Type B pancreatic cell (in vitro differentiated cells): ENCODE data around the gene CHN1. TPM values are rescaled to one million over a fixed set of nuclear protein-coding genes. Genes with fewer than 3 reads are reported as not detected.
A peak's percentile ranks its signal among the peaks of the same experiment; 100 is the strongest.

Experiments
- DNase-seq: peaks from one replicate; pipeline ENCODE4 v3.0.0; 2021; ENCODE audit warnings: mixed read lengths; ENCODE audit not compliant: unreplicated experiment; ENCODE audit errors: extremely low spot score
- H3K27ac Mint-ChIP-seq: 2 replicates; pipeline ENCODE4 v1.8.0; 2021; ENCODE audit warnings: mild to moderate bottlenecking, mixed read lengths
- H3K27me3 Mint-ChIP-seq: 2 replicates; pipeline ENCODE4 v1.8.0; 2021; ENCODE audit warnings: mixed read lengths
- H3K36me3 Mint-ChIP-seq: 2 replicates; pipeline ENCODE4 v1.8.0; 2021; ENCODE audit warnings: mixed read lengths
- H3K4me1 Mint-ChIP-seq: one replicate; pipeline ENCODE4 v1.8.0; 2021; ENCODE audit warnings: mixed read lengths; ENCODE audit not compliant: unreplicated experiment
- H3K4me3 Mint-ChIP-seq: 2 replicates; pipeline ENCODE4 v1.8.0; 2021; ENCODE audit warnings: mild to moderate bottlenecking, mixed read lengths
- H3K9me3 Mint-ChIP-seq: 2 replicates; pipeline ENCODE4 v1.8.0; 2021; ENCODE audit warnings: mixed read lengths
- CTCF ChIP-seq: fragments of 200-600 bp; sonication (generic); conservative IDR thresholded peaks from 2 replicates; pipeline ENCODE4 v1.5.0; 2021; ENCODE audit warnings: antibody characterized with exemption, mild to moderate bottlenecking
- total RNA-seq: library from RNA; stranded (reverse); gene quantifications from 2 replicates; pipeline ENCODE4 v1.2.1, GENCODE V29; 2021; ENCODE audit warnings: low replicate concordance

Gene CHN1
- total RNA-seq, 1 donor from 2014 or later: 24.0 TPM

DNA sequence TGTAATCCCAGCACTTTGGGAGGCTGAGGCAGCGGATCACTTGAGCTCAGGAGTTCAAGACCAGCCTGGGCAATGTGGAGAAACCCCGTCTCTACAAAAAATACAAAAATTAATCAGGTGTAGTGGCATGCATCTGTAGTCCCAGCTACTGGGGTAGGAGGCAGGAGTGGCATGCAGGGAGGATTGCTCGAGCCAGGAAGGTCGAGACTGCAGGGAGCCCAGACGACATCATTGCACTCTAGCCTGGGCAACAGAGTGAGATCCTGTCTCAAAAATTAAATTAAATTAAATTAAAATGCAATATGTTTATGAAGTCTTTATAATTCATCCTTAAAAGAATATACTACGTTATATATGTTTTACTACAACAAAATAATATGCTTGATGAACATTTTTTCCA, 38.1 kb downstream of the CHN1 start:
- no peak for TF ChIP-seq CTCF
- no peak for DNase-seq
- H3K27me3 Mint-ChIP-seq: no peaks in the 10 kb centered on the region
- H3K4me1 Mint-ChIP-seq: peaks cover 37% of the 10 kb centered on the region
- no peaks in the 10 kb centered on the region for H3K9me3 Mint-ChIP-seq
- no peaks in the 10 kb centered on the region for H3K36me3 Mint-ChIP-seq
- no peak overlapping the region for H3K27ac Mint-ChIP-seq
- H3K4me3 Mint-ChIP-seq: no peak overlapping the region

- no peaks in the 10 kb centered on the region for H3K36me3 Mint-ChIP-seq
- H3K27me3 Mint-ChIP-seq: no peaks in the 10 kb centered on the region
- no peak overlapping the region for H3K27ac Mint-ChIP-seq
- TF ChIP-seq CTCF: no peak
- DNase-seq: no peak
- H3K4me3 Mint-ChIP-seq: peak overlapping the region; percentile 17
- H3K4me1 Mint-ChIP-seq: peaks cover 37% of the 10 kb centered on the region
- H3K9me3 Mint-ChIP-seq: no peaks in the 10 kb centered on the region
Observed at GRCh38 chr2:174965992-174966744, 39.0 kb downstream of the CHN1 start.

DNA sequence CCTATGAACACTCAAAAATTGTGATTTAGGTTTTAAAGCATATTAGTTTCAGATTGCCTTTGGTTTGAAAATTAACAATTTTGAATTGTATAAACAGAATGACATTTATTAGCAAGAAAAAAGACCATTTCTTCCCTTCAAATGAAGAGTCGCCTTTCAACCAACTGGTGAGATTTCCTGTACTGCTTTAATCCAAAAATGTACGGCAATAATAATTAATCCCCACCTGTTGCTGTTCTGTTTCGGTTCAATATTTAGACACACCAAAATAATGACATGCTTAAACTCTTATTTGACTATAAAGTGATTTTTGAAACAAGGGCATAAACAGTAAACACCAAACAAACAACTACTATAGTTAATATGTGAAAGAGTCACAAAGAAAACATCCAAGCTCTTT, 39.6 kb downstream of the CHN1 start:
- no peaks in the 10 kb centered on the region for H3K36me3 Mint-ChIP-seq
- TF ChIP-seq CTCF: no peak
- peaks cover 37% of the 10 kb centered on the region for H3K4me1 Mint-ChIP-seq
- H3K27ac Mint-ChIP-seq: no peak overlapping the region
- no peak overlapping the region for H3K4me3 Mint-ChIP-seq
- no peak for DNase-seq
- H3K27me3 Mint-ChIP-seq: no peaks in the 10 kb centered on the region
- no peaks in the 10 kb centered on the region for H3K9me3 Mint-ChIP-seq

GRCh38 chr2:174964404-174964803, 40.8 kb downstream of the CHN1 start:
- no peaks in the 10 kb centered on the region for H3K9me3 Mint-ChIP-seq
- H3K4me3 Mint-ChIP-seq: no peak overlapping the region
- no peak for DNase-seq
- H3K27me3 Mint-ChIP-seq: no peaks in the 10 kb centered on the region
- TF ChIP-seq CTCF: no peak
- no peaks in the 10 kb centered on the region for H3K36me3 Mint-ChIP-seq
- no peak overlapping the region for H3K27ac Mint-ChIP-seq
- peaks cover 41% of the 10 kb centered on the region for H3K4me1 Mint-ChIP-seq

DNA sequence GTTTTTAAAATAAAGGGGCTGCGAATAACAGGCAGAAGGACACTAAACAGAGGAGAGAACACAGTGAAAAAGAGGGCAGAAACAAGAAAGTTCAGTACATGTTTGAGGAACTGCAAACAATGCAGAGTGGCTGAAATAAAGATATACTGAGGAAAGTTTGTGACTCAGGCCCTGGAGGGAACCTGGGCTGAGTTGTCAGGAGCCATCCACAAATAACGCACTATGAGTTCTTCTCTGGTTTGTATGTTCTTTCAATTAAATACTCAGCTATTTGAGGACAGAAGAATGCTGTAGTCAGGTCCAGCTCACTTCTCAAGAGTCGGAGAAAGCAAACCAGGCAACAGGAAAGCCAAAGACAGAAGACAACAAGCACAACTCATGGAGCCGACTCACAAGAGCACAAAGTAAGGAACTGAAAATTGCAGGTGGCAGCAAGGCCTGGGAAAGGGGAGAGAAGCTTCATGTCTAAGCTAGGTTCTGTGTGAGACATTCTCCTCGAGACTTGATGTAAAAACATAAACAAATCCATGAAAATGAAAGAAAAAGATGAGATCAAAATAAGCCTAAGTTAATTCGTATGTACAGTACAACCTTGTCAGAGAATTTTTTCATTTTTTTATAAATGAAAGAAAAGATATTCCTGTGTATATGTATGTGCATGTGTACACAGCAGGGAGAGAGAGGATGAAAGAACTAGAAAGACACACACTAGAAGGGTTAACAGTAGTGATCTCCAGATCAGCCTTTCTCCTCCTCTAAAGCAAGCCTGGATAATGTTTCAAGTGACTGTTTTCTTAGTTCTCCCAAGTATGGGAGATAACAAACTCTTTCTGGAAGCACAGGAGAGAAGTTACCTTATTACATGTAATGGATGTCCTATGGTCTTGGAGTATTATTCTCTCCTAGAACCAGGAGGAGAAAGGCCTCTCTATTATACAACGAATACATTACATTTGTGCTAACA, 41.5 kb downstream of the CHN1 start:
- Mint-ChIP-seq H3K27ac (peak overlapping the region; percentile 4), H3K4me3 (no peak overlapping the region), H3K9me3 (no peaks in the 10 kb centered on the region), H3K27me3 (no peaks in the 10 kb centered on the region), H3K36me3 (no peaks in the 10 kb centered on the region), H3K4me1 (peaks cover 38% of the 10 kb centered on the region)
- DNase-seq: no peak
- TF ChIP-seq CTCF: no peak
